Heart left ventricle (tissue), 16 donors: ENCODE measurements around the gene SLC15A2. TPM values are rescaled to one million over a fixed set of nuclear protein-coding genes. Genes with fewer than 3 reads are reported as not detected.

Source experiments
- ATAC-seq, 4 donors: fragments of 200-7000 bp; cut with Tn5 transposase; one replicate each; pipeline ENCODE4 v1.9.1; 2020 to 2022; ENCODE audit warnings: moderate library complexity in 4 of 4, mild to moderate bottlenecking in 3 of 4, moderate number of reproducible peaks in 1 of 4
- DNase-seq, 5 donors: peaks; one replicate each; pipeline ENCODE4 v3.0.0-alpha.2; 2020
- H3K27ac ChIP-seq, 12 donors: fragments of 200-600 bp; sonication (generic) in 4 of 12; one replicate each; pipeline versions ENCODE4 v1.5.0 to v1.8.0; 2016 to 2022; ENCODE audit warnings: mild to moderate bottlenecking in 2 of 12
- H3K27me3 ChIP-seq, 9 donors: fragments of 200-600 bp; sonication (generic) in 2 of 9; one replicate each; pipeline versions ENCODE4 v1.5.1 to v1.8.0; 2016 to 2022; ENCODE audit warnings: mild to moderate bottlenecking in 3 of 9
- H3K36me3 ChIP-seq, 9 donors: fragments of 200-600 bp; sonication (generic) in 2 of 9; one replicate each; pipeline versions ENCODE4 v1.5.0 to v1.8.0; 2018 to 2022; ENCODE audit warnings: mild to moderate bottlenecking in 2 of 9
- H3K4me1 ChIP-seq, 12 donors: fragments of 200-600 bp; sonication (generic) in 4 of 12; one replicate each; pipeline versions ENCODE4 v1.5.0 to v1.8.0; 2016 to 2022; ENCODE audit warnings: mild to moderate bottlenecking in 3 of 12
- H3K4me3 ChIP-seq, 12 donors: fragments of 200-600 bp; sonication (generic) in 4 of 12; one replicate each; pipeline versions ENCODE4 v1.5.0 to v1.8.0; 2017 to 2022; ENCODE audit warnings: mild to moderate bottlenecking in 9 of 12, moderate library complexity in 4 of 12
- H3K9me3 ChIP-seq, 12 donors: fragments of 200-600 bp; sonication (generic) in 4 of 12; one replicate each; pipeline versions ENCODE4 v1.5.0 to v1.8.0; 2016 to 2022; ENCODE audit warnings: mild to moderate bottlenecking in 1 of 12
- POLR2A ChIP-seq, 2 donors: fragments of 450-650 bp; IDR thresholded peaks; one replicate each; pipeline ENCODE4 v1.6.1; 2017; ENCODE audit warnings: antibody characterized with exemption in 2 of 2, mild to moderate bottlenecking in 2 of 2, moderate library complexity in 2 of 2
- WGBS, 4 donors: extraction: QIAGEN DNeasy Blood & Tissue Kit in 2 of 4; methylation state at CpG; one replicate each; pipeline versions ENCODE4 v1.1.5 to v1.1.7; 2013 to 2018; 5-methylcytosine and 5-hydroxymethylcytosine counted together
- intact Hi-C, 10 donors: fragments of 100-400 bp; cut with DNase I; formaldehyde crosslinking; loops; one replicate each; pipeline versions ENCODE4 v1.11.1 to v1.14.2; 2022
- polyA plus RNA-seq, 2 donors: library from polyadenylated mRNA; stranded (reverse); fragments of 200-250 nt; gene quantifications; one replicate each; pipeline ENCODE4 v1.2.3, GENCODE V29; 2013
- total RNA-seq, 9 donors: library from RNA; depleted of rRNA in 2 of 9; stranded (reverse); fragments of >200 nt in 2 of 9; fragmentation: NEBNext Ultra II Directional in 3 of 9; extraction: Animal tissue kit (Norgen Biotek cat#: 25700) in 3 of 9; gene quantifications; one replicate each; pipeline versions ENCODE4 v1.1.0 to v1.2.4, GENCODE V29; 2016 to 2023
- TF ChIP-seq, protein P1 (sequence below), 12 donors: fragments of 200-600 bp; sonication (generic) in 4 of 12; IDR thresholded peaks; one replicate each; pipeline versions ENCODE4 v1.5.0 to v1.8.0; 2018 to 2022; ENCODE audit warnings: antibody characterized with exemption in 12 of 12, mild to moderate bottlenecking in 5 of 12
- donor health status: ischemic (EF 13 %, LVEDD 7.1; RV severe dilation, severe dysfunction).
- donor health status: healthy with polysubstance abuse.
- donor health status: DM: no; HTN: yes; CAD: no.
- donor health status: DM: no; HTN: no; CAD: no.
- donor health status: ischemic (EF 25% LVEDD 6.9; RV normal size, moderate dysfunction).
- donor health status: ischemic (EF 25% LVEDD 5.7; RV mildly dilated, moderate dysfunction).
- donor health status: healthy.
- donor health status: DM: yes; HTN: yes; CAD: no.
- donor health status: ischemic (EF 35%, LVEDD 5.7; RV mildly dilated, moderate dysfunction).
- donor health status: nonischemic (EF 11% LVEDD 7.7; RV severe dilation, severe dysfunction).
- donor health status: DM: yes; HTN: yes; CAD: no.
- donor health status: PGD.
- donor health status: ischemic (EF 29% LVEDD 5.4; RV normal size, mild dysfunction).
- donor health status: nonischemic (EF 23%, LVEDD 6.1; RV moderate dilation, normal function).

Gene SLC15A2
- total and polyA plus RNA-seq, 11 donors: 0.22 to 7.6 (median 2.9) TPM

DNA sequence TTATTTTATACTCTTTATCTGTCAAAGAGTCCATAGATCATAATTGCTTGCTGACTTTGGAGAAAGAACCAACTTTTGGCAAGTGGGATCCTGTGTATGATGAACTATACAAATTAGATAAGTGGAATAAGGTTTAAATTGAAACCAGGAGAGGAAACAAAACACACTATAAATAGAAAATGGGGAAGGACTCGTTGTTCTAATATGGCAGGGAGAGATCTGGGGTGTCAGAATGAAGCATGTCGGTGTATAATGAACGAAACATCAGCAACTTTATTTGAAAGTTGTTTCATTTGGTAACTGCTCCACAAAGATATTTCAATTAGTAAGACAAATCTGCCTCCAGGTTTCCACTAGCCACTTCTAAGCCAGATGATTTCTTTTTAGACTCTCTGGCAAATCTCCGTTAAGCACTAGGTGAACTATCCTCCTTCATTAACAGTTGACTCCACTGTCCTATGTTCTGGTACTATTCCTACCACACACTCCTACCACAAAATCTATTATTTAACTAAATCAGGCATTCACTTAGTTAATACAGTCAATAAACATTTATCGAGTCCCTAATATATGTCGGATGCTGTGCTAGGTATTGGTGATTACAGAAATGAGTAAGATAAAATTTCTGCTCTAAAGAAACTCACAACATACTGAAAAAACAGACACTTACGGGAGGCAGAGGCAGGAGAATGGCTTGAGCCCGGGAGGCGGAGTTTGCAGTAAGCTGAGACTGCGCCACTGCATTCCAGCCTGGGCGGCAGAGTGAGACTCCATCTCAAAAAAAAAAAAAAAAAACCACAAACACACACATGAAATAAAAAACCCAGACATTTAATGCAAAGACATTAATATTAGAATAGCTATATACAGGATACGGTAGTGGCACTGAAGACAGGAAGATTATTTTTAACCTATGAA, 20.1 kb downstream of the SLC15A2 start:
- Histone ChIP-seq H3K27ac (peak overlapping the region in 3 of 12 donors; percentile 10 to 68 (median 39)), H3K36me3 (peaks cover 0 to 10% (median 0%) of the 10 kb centered on the region in 9 donors), H3K9me3 (no peaks in the 10 kb centered on the region), H3K4me3 (peak overlapping the region in 4 of 12 donors; percentile 24 to 45 (median 36)), H3K4me1 (peaks cover 0 to 18% (median 0%) of the 10 kb centered on the region in 12 donors), H3K27me3 (no peaks in the 10 kb centered on the region)
- TF ChIP-seq POLR2A (IDR thresholded peaks at IDR 0.05): no peak
- TF ChIP-seq, protein P1, sequence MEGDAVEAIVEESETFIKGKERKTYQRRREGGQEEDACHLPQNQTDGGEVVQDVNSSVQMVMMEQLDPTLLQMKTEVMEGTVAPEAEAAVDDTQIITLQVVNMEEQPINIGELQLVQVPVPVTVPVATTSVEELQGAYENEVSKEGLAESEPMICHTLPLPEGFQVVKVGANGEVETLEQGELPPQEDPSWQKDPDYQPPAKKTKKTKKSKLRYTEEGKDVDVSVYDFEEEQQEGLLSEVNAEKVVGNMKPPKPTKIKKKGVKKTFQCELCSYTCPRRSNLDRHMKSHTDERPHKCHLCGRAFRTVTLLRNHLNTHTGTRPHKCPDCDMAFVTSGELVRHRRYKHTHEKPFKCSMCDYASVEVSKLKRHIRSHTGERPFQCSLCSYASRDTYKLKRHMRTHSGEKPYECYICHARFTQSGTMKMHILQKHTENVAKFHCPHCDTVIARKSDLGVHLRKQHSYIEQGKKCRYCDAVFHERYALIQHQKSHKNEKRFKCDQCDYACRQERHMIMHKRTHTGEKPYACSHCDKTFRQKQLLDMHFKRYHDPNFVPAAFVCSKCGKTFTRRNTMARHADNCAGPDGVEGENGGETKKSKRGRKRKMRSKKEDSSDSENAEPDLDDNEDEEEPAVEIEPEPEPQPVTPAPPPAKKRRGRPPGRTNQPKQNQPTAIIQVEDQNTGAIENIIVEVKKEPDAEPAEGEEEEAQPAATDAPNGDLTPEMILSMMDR (IDR thresholded peaks at IDR 0.05): no peak
- 47 to 77% (median 76%) methylated on average over 12 of the region's 12 CpGs for WGBS, 4 donors
- ATAC-seq (peak in 1 of 4 donors; percentile 75), DNase-seq (no peak)
- intact Hi-C loops: no loop called here

DNA sequence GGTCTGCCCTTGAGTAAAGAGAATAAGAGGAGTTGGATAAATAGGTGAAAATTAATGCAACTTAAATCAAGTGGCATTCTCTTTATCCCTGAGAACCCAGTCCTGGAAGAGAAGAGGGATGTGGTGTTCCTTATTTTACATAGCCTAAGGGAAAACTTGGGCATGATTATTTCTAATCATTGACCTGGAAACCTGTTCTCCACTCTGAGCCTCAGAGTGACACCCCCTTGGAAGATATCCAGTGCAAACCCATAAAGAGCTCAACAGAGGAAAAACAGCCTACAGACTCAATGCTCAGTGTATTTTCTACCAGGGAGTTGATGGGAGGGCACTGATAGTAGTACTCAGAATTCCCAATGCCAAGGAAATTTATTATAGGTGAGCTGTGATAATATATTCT, 22.0 kb downstream of the SLC15A2 start:
- H3K27me3 ChIP-seq: no peaks in the 10 kb centered on the region
- H3K9me3 ChIP-seq: no peaks in the 10 kb centered on the region
- no peak overlapping the region for H3K4me3 ChIP-seq
- no peak for TF ChIP-seq POLR2A (IDR thresholded peaks at IDR 0.05)
- TF ChIP-seq, protein P1 (IDR thresholded peaks at IDR 0.05): no peak
- H3K27ac ChIP-seq: no peak overlapping the region
- H3K36me3 ChIP-seq: peaks cover 0 to 10% (median 0%) of the 10 kb centered on the region in 9 donors
- ATAC-seq: no peak
- intact Hi-C loops: no loop called here
- H3K4me1 ChIP-seq: peaks cover 0 to 18% (median 0%) of the 10 kb centered on the region in 12 donors
- DNase-seq: no peak

DNA sequence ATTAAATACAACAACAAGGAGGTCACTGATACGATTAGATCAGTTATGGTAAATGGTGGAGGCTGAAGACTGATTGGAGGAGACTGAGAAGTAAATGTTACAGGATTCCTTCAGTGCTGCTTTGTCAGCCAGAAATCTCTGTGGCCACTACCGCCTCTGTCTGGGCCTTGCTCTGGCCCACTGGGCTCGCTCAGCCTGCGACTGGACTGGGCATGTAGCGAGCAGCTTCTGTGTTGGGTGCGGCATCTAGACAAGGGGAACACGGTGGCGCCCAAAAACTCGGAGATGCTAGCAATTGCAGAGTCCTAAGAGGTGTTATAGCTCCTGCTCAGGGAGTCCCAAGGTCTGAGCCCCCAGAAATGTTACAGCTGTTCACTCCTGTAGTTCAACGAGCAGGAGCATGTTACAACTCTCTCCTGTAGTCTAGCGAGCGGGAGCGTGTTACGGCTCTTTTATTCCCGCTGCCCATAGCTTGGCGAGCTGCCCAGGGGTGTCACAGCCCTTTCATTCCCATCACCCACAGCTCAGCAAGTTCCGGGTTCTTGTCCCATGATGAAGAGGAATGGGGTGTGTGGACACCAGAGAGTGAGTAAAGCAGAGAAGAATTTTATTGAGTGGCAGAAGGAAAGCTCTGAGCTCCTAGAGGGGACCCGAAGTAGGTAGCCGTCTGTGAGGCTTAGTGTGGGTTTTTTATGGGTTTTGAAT, 24.7 kb downstream of the SLC15A2 start:
- Histone ChIP-seq H3K36me3 (peaks cover 0 to 23% (median 0%) of the 10 kb centered on the region in 9 donors), H3K27ac (no peak overlapping the region), H3K27me3 (no peaks in the 10 kb centered on the region), H3K4me3 (no peak overlapping the region), H3K4me1 (peaks cover 0 to 5% (median 0%) of the 10 kb centered on the region in 12 donors), H3K9me3 (no peaks in the 10 kb centered on the region)
- intact Hi-C loops: no loop called here
- 73 to 83% (median 80%) methylated on average over 19 of the region's 19 CpGs for WGBS, 4 donors
- no peak for DNase-seq
- ATAC-seq: no peak
- no peak for TF ChIP-seq POLR2A (IDR thresholded peaks at IDR 0.05)
- TF ChIP-seq, protein P1 (IDR thresholded peaks at IDR 0.05): no peak

- peaks cover 0 to 30% (median 0%) of the 10 kb centered on the region in 9 donors for H3K36me3 ChIP-seq
- no peaks in the 10 kb centered on the region for H3K27me3 ChIP-seq
- no peak for DNase-seq
- no peak overlapping the region for H3K4me3 ChIP-seq
- no peaks in the 10 kb centered on the region for H3K4me1 ChIP-seq
- intact Hi-C loops: no loop called here
- H3K27ac ChIP-seq: no peak overlapping the region
- ATAC-seq: no peak
- WGBS, 4 donors: 46 to 63% (median 54%) methylated on average over 3 of the region's 3 CpGs
- no peaks in the 10 kb centered on the region for H3K9me3 ChIP-seq
- TF ChIP-seq, protein P1 (IDR thresholded peaks at IDR 0.05): no peak
- no peak for TF ChIP-seq POLR2A (IDR thresholded peaks at IDR 0.05)
Measured at GRCh38 chr3:121924734-121925133, 30.5 kb downstream of the SLC15A2 start.
